IMR-90 (cell line): Measurements from ENCODE around the gene STX8. TPM values are rescaled to one million over a fixed set of nuclear protein-coding genes. Genes with fewer than 3 reads are reported as not detected.

Experiments
- ATAC-seq: fragments of 200-7000 bp; cut with Tn5 transposase; 2 replicates; pipeline ENCODE4 v1.9.1; 2020; ENCODE audit warnings: low read depth, mild to moderate bottlenecking, moderate library complexity
- BruUV-seq: library from RNA; stranded (reverse); fragments of 400-500 nt; replicated peaks from 2 replicates; lab custom pipeline; 2021; lab: Mats Ljungman, UMichigan
- CTCF ChIA-PET: fragments of 300-600 bp; formaldehyde crosslinking; extraction: SDS; loops from one replicate; lab custom pipeline; 2021; ENCODE audit warnings: antibody characterized with exemption; lab: Yijun Ruan, JAX
- POLR2A ChIA-PET: fragments of 300-600 bp; sonication (Branson Sonifier 250); formaldehyde crosslinking; loops from one replicate; lab custom pipeline; 2022; ENCODE audit warnings: antibody characterized with exemption; ENCODE audit not compliant: unreplicated experiment; lab: Charles Lee
- DNase-seq: peaks from one replicate; pipeline ENCODE4 v3.0.0; 2013
- H2AFZ ChIP-seq: replicated peaks from 2 replicates; pipeline ENCODE3; 2013; ENCODE audit warnings: low read length, mild to moderate bottlenecking; ENCODE audit not compliant: poor library complexity
- H2AK5ac ChIP-seq: 2 replicates; pipeline ENCODE4 v1.6.1; 2013; ENCODE audit warnings: low read depth, low read length, inconsistent platforms
- H2AK9ac ChIP-seq: replicated peaks from 2 replicates; pipeline ENCODE3; 2013; ENCODE audit warnings: mild to moderate bottlenecking, low read depth, low read length, moderate library complexity; ENCODE audit not compliant: poor library complexity
- H2BK120ac ChIP-seq: 2 replicates; pipeline ENCODE4 v1.6.1; 2013; ENCODE audit warnings: low read depth, low read length, inconsistent platforms
- H2BK15ac ChIP-seq: 3 replicates; pipeline ENCODE4 v1.6.1; 2013; ENCODE audit warnings: low read depth, low read length, inconsistent platforms
- H2BK20ac ChIP-seq: 2 replicates; pipeline ENCODE4 v1.6.1; 2013; ENCODE audit warnings: low read depth, mild to moderate bottlenecking, inconsistent platforms, low read length, moderate library complexity
- H2BK5ac ChIP-seq: 2 replicates; pipeline ENCODE4 v1.6.1; 2013; ENCODE audit warnings: mild to moderate bottlenecking, low read depth, low read length, inconsistent platforms; ENCODE audit not compliant: poor library complexity, severe bottlenecking
- H3K14ac ChIP-seq: replicated peaks from 2 replicates; pipeline ENCODE4 v1.6.1; 2013; ENCODE audit warnings: low read depth, low read length, inconsistent platforms
- H3K18ac ChIP-seq: 2 replicates; pipeline ENCODE4 v1.6.1; 2013; ENCODE audit warnings: low read depth, low read length, control low read depth
- H3K23ac ChIP-seq: 2 replicates; pipeline ENCODE4 v1.6.1; 2013; ENCODE audit warnings: low read depth, low read length, inconsistent platforms
- H3K27ac ChIP-seq: 2 replicates; pipeline ENCODE4 v1.5.1; 2013; ENCODE audit warnings: mild to moderate bottlenecking, control low read depth, low read length; ENCODE audit not compliant: insufficient read depth
- H3K27me3 ChIP-seq: 2 replicates; pipeline ENCODE4 v1.6.1; 2013; ENCODE audit warnings: low read length; ENCODE audit not compliant: control insufficient read depth, insufficient read depth
- H3K36me3 ChIP-seq: 2 replicates; pipeline ENCODE4 v1.6.1; 2013; ENCODE audit warnings: low read length, mixed read lengths; ENCODE audit not compliant: control insufficient read depth, insufficient read depth
- H3K4ac ChIP-seq: 2 replicates; pipeline ENCODE4 v1.6.1; 2013; ENCODE audit warnings: low read depth, low read length, inconsistent platforms
- H3K4me1 ChIP-seq: 2 replicates; pipeline ENCODE4 v1.6.1; 2013; ENCODE audit warnings: low read length, mixed read lengths; ENCODE audit not compliant: control insufficient read depth, insufficient read depth
- H3K4me2 ChIP-seq: 2 replicates; pipeline ENCODE4 v1.6.1; 2013; ENCODE audit warnings: low read depth, mild to moderate bottlenecking, control low read depth, low read length, moderate library complexity
- H3K4me3 ChIP-seq: 2 replicates; pipeline ENCODE4 v1.5.1; 2013; ENCODE audit warnings: low read depth, mild to moderate bottlenecking, control low read depth, low read length, moderate library complexity; ENCODE audit not compliant: insufficient read depth
- H3K56ac ChIP-seq: 2 replicates; pipeline ENCODE4 v1.6.1; 2013; ENCODE audit warnings: low read length, inconsistent platforms; ENCODE audit not compliant: insufficient read depth; ENCODE audit errors: extremely low read depth
- H3K79me1 ChIP-seq, 2 experiments: 2 replicates each; pipeline ENCODE4 v1.6.1; 2013; ENCODE audit warnings: low read length in 2 of 2, inconsistent platforms in 1 of 2, low read depth in 1 of 2
- H3K9ac ChIP-seq: 2 replicates; pipeline ENCODE4 v1.6.1; 2013; ENCODE audit warnings: low read depth, low read length, control low read depth
- H3K9me1 ChIP-seq: 2 replicates; pipeline ENCODE4 v1.6.1; 2013; ENCODE audit warnings: low read length, inconsistent platforms; ENCODE audit not compliant: insufficient read depth
- H3K9me3 ChIP-seq: 2 replicates; pipeline ENCODE4 v1.6.1; 2013; ENCODE audit warnings: low read length; ENCODE audit not compliant: control insufficient read depth, insufficient read depth
- H4K20me1 ChIP-seq: 2 replicates; pipeline ENCODE4 v1.6.1; 2013; ENCODE audit warnings: low read length, inconsistent platforms; ENCODE audit not compliant: insufficient read depth
- H4K5ac ChIP-seq: 2 replicates; pipeline ENCODE4 v1.6.1; 2013; ENCODE audit warnings: mild to moderate bottlenecking, low read depth, low read length, control low read depth
- H4K8ac ChIP-seq, 2 experiments: 2 replicates each; pipeline ENCODE4 v1.6.1; 2013; ENCODE audit warnings: low read depth in 2 of 2, low read length in 2 of 2, control low read depth in 1 of 2, inconsistent platforms in 1 of 2
- H4K91ac ChIP-seq: 2 replicates; pipeline ENCODE4 v1.6.1; 2013; ENCODE audit warnings: low read depth, low read length, inconsistent platforms; ENCODE audit not compliant: insufficient read depth
- BHLHE40 ChIP-seq: fragments of 150-350 bp; IDR thresholded peaks from 2 replicates; pipeline ENCODE4 v1.6.1; 2016; ENCODE audit warnings: mild to moderate bottlenecking, low read depth, low read length
- CEBPB ChIP-seq: IDR thresholded peaks from 2 replicates; pipeline ENCODE4 v1.6.1; 2012; ENCODE audit warnings: low read depth, low read length, improper control_type of control experiment
- CHD1 ChIP-seq: IDR thresholded peaks from 2 replicates; pipeline ENCODE4 v1.6.1; 2012; ENCODE audit warnings: low read depth, low read length, improper control_type of control experiment
- CTCF ChIP-seq: conservative IDR thresholded peaks from 2 replicates; pipeline ENCODE4 v1.5.1; 2012; ENCODE audit warnings: mild to moderate bottlenecking, low read depth, low read length, improper control_type of control experiment
- ELK1 ChIP-seq: fragments of 150-350 bp; IDR thresholded peaks from 2 replicates; pipeline ENCODE4 v1.6.1; 2016; ENCODE audit warnings: low read depth, mild to moderate bottlenecking, low read length, moderate library complexity, borderline replicate concordance
- FOS ChIP-seq: fragments of 150-350 bp; IDR thresholded peaks from 2 replicates; pipeline ENCODE4 v1.6.1; 2016; ENCODE audit warnings: low read depth, low read length
- MAFK ChIP-seq: IDR thresholded peaks from 2 replicates; pipeline ENCODE4 v1.6.1; 2012; ENCODE audit warnings: low read depth, low read length, improper control_type of control experiment
- RCOR1 ChIP-seq: IDR thresholded peaks from 2 replicates; pipeline ENCODE4 v1.6.1; 2012; ENCODE audit warnings: mild to moderate bottlenecking, low read length, improper control_type of control experiment; ENCODE audit not compliant: insufficient replicate concordance
- RFX5 ChIP-seq: IDR thresholded peaks from 2 replicates; pipeline ENCODE4 v1.8.0; 2012; ENCODE audit warnings: low read depth, mild to moderate bottlenecking, low read length, moderate library complexity
- SMC3 ChIP-seq: fragments of 150-350 bp; IDR thresholded peaks from 2 replicates; pipeline ENCODE4 v1.6.1; 2016; ENCODE audit warnings: low read depth, mild to moderate bottlenecking, antibody characterized with exemption, low read length, moderate library complexity
- WGBS, 2 experiments: methylation state at CpG; one replicate each; pipeline versions ENCODE4 v1.1.5 to v1.1.7; 2013; ENCODE audit warnings: missing lambda C conversion rate in 2 of 2; ENCODE audit not compliant: insufficient read length in 1 of 2; ENCODE audit errors: extremely low coverage in 2 of 2; 5-methylcytosine and 5-hydroxymethylcytosine counted together
- dilution Hi-C: fragments of 300-500 bp; cut with HindIII; formaldehyde crosslinking; loops from one replicate; pipeline ENCODE4 v1.14.3; 2018; ENCODE audit warnings: low sequenced_read_pairs; ENCODE audit not compliant: unreplicated experiment
- in situ Hi-C: fragments of 300-500 bp; cut with MboI; formaldehyde crosslinking; loops from 3 replicates; pipeline ENCODE4 v1.14.3; 2019; ENCODE audit warnings: low sequenced_read_pairs, inconsistent platforms, mixed read lengths
- intact Hi-C: fragments of 100-400 bp; cut with micrococcal nuclease; formaldehyde crosslinking; loops from 2 replicates; pipeline ENCODE4 v1.10.0; 2022
- polyA plus RNA-seq, 3 experiments: library from polyadenylated mRNA; depleted of rRNA; stranded (reverse); fragments of >200 nt; gene quantifications; 2 replicates each; pipeline ENCODE4 v1.2.3, GENCODE V29; 2012; ENCODE audit warnings: low replicate concordance in 1 of 3
- total RNA-seq: library from RNA; depleted of rRNA; stranded (reverse); fragments of >200 nt; gene quantifications from 2 replicates; pipeline ENCODE4 v1.2.3, GENCODE V29; 2012

The STX8 gene
- total and polyA plus RNA-seq, 2 of the 4 experiments (the other 2 are of a cell fraction), result 26.5 to 47.0 TPM

- TF ChIP-seq ELK1 (no peak), BHLHE40 (no peak), FOS (no peak), RCOR1 (no peak)
Observed at GRCh38 chr17:9226794-9227135, 348.9 kb downstream of the STX8 start (continued).

GRCh38 chr17:9226130-9226793 is 349.4 kb downstream of the STX8 start:
- intact Hi-C loops, result no loop called here
- TF ChIP-seq BHLHE40, result no peak
- no peak for TF ChIP-seq CEBPB
- no peak for TF ChIP-seq RFX5
- no peak for TF ChIP-seq SMC3
- TF ChIP-seq CTCF, result no peak
- TF ChIP-seq RCOR1, result no peak
- no peak for TF ChIP-seq CHD1
- no peak for TF ChIP-seq ELK1
- TF ChIP-seq MAFK, result no peak

More at GRCh38 chr17:9226130-9226793, 349.4 kb downstream of the STX8 start:
- Histone ChIP-seq H3K4me1 (peaks cover 8% of the 10 kb centered on the region; the same call in 1 of the 2 replicates), H3K23ac (no peak overlapping the region), H3K36me3 (no peaks in the 10 kb centered on the region), H4K8ac (no peak overlapping the region), H2BK20ac (no peak overlapping the region), H3K27ac (no peak overlapping the region), H3K9ac (no peak overlapping the region), H2BK15ac (no peak overlapping the region), H3K9me3 (no peaks in the 10 kb centered on the region), H2AK9ac (no peak overlapping the region), H2BK120ac (no peak overlapping the region), H3K79me1 (no peaks in the 10 kb centered on the region), H3K4ac (no peak overlapping the region), H3K27me3 (no peaks in the 10 kb centered on the region), H3K4me3 (no peak overlapping the region), H4K5ac (no peak overlapping the region), H2AFZ (no peak overlapping the region), H3K9me1 (no peaks in the 10 kb centered on the region), H3K56ac (no peak overlapping the region), H3K14ac (no peak overlapping the region), H3K18ac (no peak overlapping the region), H4K91ac (no peak overlapping the region), H4K20me1 (no peaks in the 10 kb centered on the region), H2BK5ac (no peak overlapping the region), H3K4me2 (no peak overlapping the region), H2AK5ac (no peak overlapping the region)
- ChIA-PET POLR2A (no interaction called here), CTCF (no interaction called here)
- no TSS peak for BruUV-seq
- dilution Hi-C loops, result no loop called here
- in situ Hi-C loops, result no loop called here
- no peak for DNase-seq
- 91% methylated on average over 4 of the region's 34 CpGs; no CpG with 5 or more reads in 1 of the 2 experiments for WGBS, 2 experiments
- ATAC-seq, result no peak
